Natural killer cell (primary cell): ENCODE measurements around the gene COX7C. TPM values are rescaled to one million over a fixed set of nuclear protein-coding genes. Genes with fewer than 3 reads are reported as not detected.

ENCODE experiments used
- ATAC-seq, 3 donors: fragments of 150-1000 bp in 2 of 3; fragments of 200-7000 bp in 1 of 3; cut with Tn5 transposase; 1 replicate in 1 of 3; 2 replicates in 2 of 3; pipeline ENCODE4 v1.10.0; 2021; ENCODE audit warnings: mild to moderate bottlenecking in 2 of 3, moderate library complexity in 2 of 3
- DNase-seq, 2 donors: peaks; one replicate each; pipeline versions ENCODE4 v3.0.0 to v3.0.0-alpha.2; 2013 to 2021; ENCODE audit warnings: mixed read lengths in 1 of 2
- H3K27ac ChIP-seq: one replicate; pipeline ENCODE4 v1.5.1; 2013; ENCODE audit warnings: mild to moderate bottlenecking, low read length
- H3K27me3 ChIP-seq: one replicate; pipeline ENCODE4 v1.6.1; 2013; ENCODE audit warnings: low read length; ENCODE audit not compliant: control insufficient read depth, insufficient read depth
- H3K36me3 ChIP-seq: one replicate; pipeline ENCODE4 v1.6.1; 2013; ENCODE audit warnings: low read length; ENCODE audit not compliant: control insufficient read depth, insufficient read depth
- H3K4me1 ChIP-seq: one replicate; pipeline ENCODE4 v1.6.1; 2013; ENCODE audit warnings: low read length; ENCODE audit not compliant: control insufficient read depth, insufficient read depth
- H3K4me3 ChIP-seq: one replicate; pipeline ENCODE4 v1.5.1; 2013; ENCODE audit warnings: low read length
- H3K9me3 ChIP-seq: one replicate; pipeline ENCODE4 v1.6.1; 2013; ENCODE audit warnings: low read length; ENCODE audit not compliant: control insufficient read depth, insufficient read depth
- H3K27ac Mint-ChIP-seq, 2 donors: one replicate each; pipeline ENCODE4 v1.8.0; 2022; ENCODE audit warnings: mild to moderate bottlenecking in 2 of 2, mixed read lengths in 2 of 2, moderate library complexity in 1 of 2
- H3K27me3 Mint-ChIP-seq, 2 donors: one replicate each; pipeline ENCODE4 v1.8.0; 2022; ENCODE audit warnings: low read depth in 2 of 2, mixed read lengths in 2 of 2
- H3K36me3 Mint-ChIP-seq: one replicate; pipeline ENCODE4 v1.8.0; 2022; ENCODE audit warnings: mixed read lengths
- H3K4me1 Mint-ChIP-seq, 2 donors: one replicate each; pipeline ENCODE4 v1.8.0; 2022; ENCODE audit warnings: mixed read lengths in 2 of 2
- H3K4me3 Mint-ChIP-seq: one replicate; pipeline ENCODE4 v1.8.0; 2022; ENCODE audit warnings: mild to moderate bottlenecking, moderate library complexity, mixed read lengths
- H3K9me3 Mint-ChIP-seq, 2 donors: one replicate each; pipeline ENCODE4 v1.8.0; 2022; ENCODE audit warnings: mixed read lengths in 2 of 2
- CTCF ChIP-seq: fragments of 200-600 bp; IDR thresholded peaks from one replicate; pipeline ENCODE4 v1.8.0; 2022; ENCODE audit warnings: antibody characterized with exemption
- WGBS: methylation state at CpG from one replicate; pipeline ENCODE4 v1.1.7; 2013; ENCODE audit warnings: missing lambda C conversion rate; ENCODE audit not compliant: insufficient coverage; 5-methylcytosine and 5-hydroxymethylcytosine counted together
- intact Hi-C: fragments of 100-400 bp; cut with micrococcal nuclease; formaldehyde crosslinking; loops from one replicate; pipeline ENCODE4 v1.14.2; 2022
- total RNA-seq, 4 donors: library from RNA; stranded (reverse); fragments of 120-200 nt in 1 of 4; gene quantifications; one replicate each; pipeline versions ENCODE4 v1.2.3 to v1.2.4, GENCODE V29; 2013 to 2022

The COX7C gene
- total RNA-seq, 3 donors from 2014 or later (not counting 1 experiment from before 2014, with no cell fraction given): 237 to 264 (median 250) TPM

GRCh38 chr5:86572825-86573517 lies 44.8 kb upstream of the COX7C start:
- no peaks in the 10 kb centered on the region for H3K27me3 ChIP-seq
- no peak for DNase-seq
- Mint-ChIP-seq H3K9me3 (peaks cover 0 to 3% of the 10 kb centered on the region in 2 donors), H3K27me3 (no peaks in the 10 kb centered on the region), H3K27ac (no peak overlapping the region), H3K36me3 (no peaks in the 10 kb centered on the region), H3K4me1 (peaks cover 0 to 6% of the 10 kb centered on the region in 2 donors), H3K4me3 (no peak overlapping the region)
- H3K36me3 ChIP-seq: no peaks in the 10 kb centered on the region
- WGBS: 91% methylated on average over 7 of the region's 7 CpGs
- no peaks in the 10 kb centered on the region for H3K4me1 ChIP-seq
- ATAC-seq: no peak
- intact Hi-C loops: no loop called here
- no peaks in the 10 kb centered on the region for H3K9me3 ChIP-seq
- H3K4me3 ChIP-seq: no peak overlapping the region
- TF ChIP-seq CTCF: no peak
- H3K27ac ChIP-seq: no peak overlapping the region

DNA sequence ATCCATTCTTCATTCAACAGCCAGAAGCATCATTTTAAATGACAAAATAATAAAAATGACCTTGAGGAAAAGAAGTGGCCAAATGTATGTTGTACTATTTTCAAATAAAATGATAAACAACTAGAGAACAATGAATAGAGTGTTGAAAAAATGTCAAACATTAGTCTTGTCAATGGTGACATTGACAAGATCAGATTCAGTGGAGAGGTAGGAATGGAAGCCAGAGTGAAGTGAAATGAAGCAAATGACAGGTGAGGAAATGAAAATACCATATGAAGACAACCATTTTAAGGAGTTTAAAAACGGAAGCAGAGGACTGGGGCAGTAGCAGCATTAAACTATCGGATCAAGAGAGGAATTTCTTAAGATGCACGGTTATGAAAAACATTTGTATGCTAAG lies 38.2 kb upstream of the COX7C start:
- no peaks in the 10 kb centered on the region for H3K27me3 ChIP-seq
- no peak for ATAC-seq
- no peak overlapping the region for H3K27ac ChIP-seq
- 85% methylated on average over 3 of the region's 3 CpGs for WGBS
- no peaks in the 10 kb centered on the region for H3K36me3 ChIP-seq
- DNase-seq: no peak
- H3K9me3 ChIP-seq: no peaks in the 10 kb centered on the region
- no peaks in the 10 kb centered on the region for H3K36me3 Mint-ChIP-seq
- H3K4me1 Mint-ChIP-seq: no peaks in the 10 kb centered on the region
- no peak overlapping the region for H3K27ac Mint-ChIP-seq
- no peaks in the 10 kb centered on the region for H3K4me1 ChIP-seq
- TF ChIP-seq CTCF: no peak
- no peak overlapping the region for H3K4me3 Mint-ChIP-seq
- H3K27me3 Mint-ChIP-seq: peaks cover 6 to 8% of the 10 kb centered on the region in 2 donors
- H3K9me3 Mint-ChIP-seq: peaks cover 0 to 2% of the 10 kb centered on the region in 2 donors
- intact Hi-C loops: no loop called here
- H3K4me3 ChIP-seq: no peak overlapping the region

DNA sequence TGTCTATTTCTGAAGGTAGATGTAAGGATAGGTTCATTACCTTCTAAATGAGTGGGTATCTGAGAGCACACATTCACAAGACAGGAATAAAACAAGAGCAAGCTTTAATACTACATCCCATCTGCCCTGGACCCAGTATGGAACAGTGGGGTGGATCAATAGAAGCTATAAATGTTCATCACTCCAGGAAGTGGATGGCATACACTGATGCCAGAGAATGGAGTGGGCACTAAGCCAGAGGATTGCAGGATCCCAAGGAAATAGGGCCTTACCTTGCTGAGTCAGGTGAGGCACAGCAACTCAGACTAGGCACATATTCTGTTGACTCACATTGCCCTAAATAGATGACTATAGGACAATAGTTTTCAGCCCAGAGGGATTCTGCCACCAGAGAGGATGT lies 21.3 kb upstream of the COX7C start:
- intact Hi-C loops: no loop called here
- Mint-ChIP-seq H3K27me3 (peaks cover 20 to 30% of the 10 kb centered on the region in 2 donors), H3K36me3 (no peaks in the 10 kb centered on the region), H3K4me3 (no peak overlapping the region), H3K4me1 (no peaks in the 10 kb centered on the region), H3K9me3 (no peaks in the 10 kb centered on the region), H3K27ac (no peak overlapping the region)
- Histone ChIP-seq H3K36me3 (no peaks in the 10 kb centered on the region), H3K4me3 (no peak overlapping the region), H3K27ac (no peak overlapping the region), H3K4me1 (no peaks in the 10 kb centered on the region), H3K27me3 (peaks cover 4% of the 10 kb centered on the region), H3K9me3 (no peaks in the 10 kb centered on the region)
- TF ChIP-seq CTCF: no peak
- ATAC-seq: no peak
- DNase-seq: no peak

- TF ChIP-seq CTCF: no peak
- no CpG with 5 or more reads among the region's 3 CpGs for WGBS
- intact Hi-C loops: no loop called here
These were observed 11.9 kb upstream of the COX7C start for GRCh38 chr5:86605881-86606280.

More at GRCh38 chr5:86605881-86606280, 11.9 kb upstream of the COX7C start:
- H3K4me1 Mint-ChIP-seq: no peaks in the 10 kb centered on the region
- peaks cover 0 to 3% of the 10 kb centered on the region in 2 donors for H3K9me3 Mint-ChIP-seq
- DNase-seq: no peak
- H3K36me3 Mint-ChIP-seq: no peaks in the 10 kb centered on the region
- no peak overlapping the region for H3K27ac Mint-ChIP-seq
- no peak for ATAC-seq
- Histone ChIP-seq H3K36me3 (no peaks in the 10 kb centered on the region), H3K4me1 (no peaks in the 10 kb centered on the region), H3K27ac (no peak overlapping the region), H3K27me3 (peaks cover 2% of the 10 kb centered on the region), H3K9me3 (no peaks in the 10 kb centered on the region), H3K4me3 (no peak overlapping the region)
- H3K27me3 Mint-ChIP-seq: peaks cover 37 to 47% of the 10 kb centered on the region in 2 donors
- no peak overlapping the region for H3K4me3 Mint-ChIP-seq
